Kidney (tissue), 14 donors: ENCODE results near the gene OR51I2. TPM values are rescaled to one million over a fixed set of nuclear protein-coding genes. Genes with fewer than 3 reads are reported as not detected.

Experiments
- DNase-seq, 5 donors: peaks; one replicate each; pipeline ENCODE4 v3.0.0-alpha.2; 2013 to 2020
- FAIRE-seq: peaks from 2 replicates; lab custom pipeline; 2012; peaks lifted over from hg19 to GRCh38; lab: Jason Lieb, UNC
- H3K27ac ChIP-seq, 2 donors: one replicate each; pipeline ENCODE4 v1.7.0; 2013; ENCODE audit warnings: low read depth in 2 of 2, low read length in 2 of 2, inconsistent platforms in 1 of 2
- H3K27me3 ChIP-seq: one replicate; pipeline ENCODE4 v1.7.1; 2013; ENCODE audit warnings: low read length, inconsistent platforms; ENCODE audit not compliant: control insufficient read depth, insufficient read depth
- H3K36me3 ChIP-seq, 3 donors: one replicate each; pipeline versions ENCODE4 v1.7.0 to v1.7.1; 2013; ENCODE audit warnings: low read length in 3 of 3, control low read depth in 1 of 3, inconsistent platforms in 1 of 3; ENCODE audit not compliant: insufficient read depth in 3 of 3, control insufficient read depth in 2 of 3
- H3K4me1 ChIP-seq, 3 donors: one replicate each; pipeline versions ENCODE4 v1.7.0 to v1.7.1; 2013; ENCODE audit warnings: low read length in 3 of 3, inconsistent platforms in 1 of 3, low read depth in 1 of 3; ENCODE audit not compliant: control insufficient read depth in 2 of 3, insufficient read depth in 2 of 3
- H3K4me3 ChIP-seq, 3 donors: one replicate each; pipeline versions ENCODE4 v1.7.0 to v1.8.1; 2013; ENCODE audit warnings: low read length in 3 of 3, control low read depth in 1 of 3, inconsistent platforms in 1 of 3
- H3K9ac ChIP-seq, 3 donors: one replicate each; pipeline versions ENCODE4 v1.7.0 to v1.7.1; 2013; ENCODE audit warnings: low read length in 3 of 3, control low read depth in 1 of 3, inconsistent platforms in 1 of 3
- H3K9me3 ChIP-seq, 3 donors: one replicate each; pipeline versions ENCODE4 v1.7.0 to v1.7.1; 2013; ENCODE audit warnings: low read length in 3 of 3, control low read depth in 1 of 3, inconsistent platforms in 1 of 3; ENCODE audit not compliant: control insufficient read depth in 2 of 3, insufficient read depth in 1 of 3
- CTCF ChIP-seq: IDR thresholded peaks from 3 replicates; pipeline ENCODE4 v1.5.1; 2012; ENCODE audit warnings: mild to moderate bottlenecking, moderate library complexity, borderline replicate concordance; ENCODE audit not compliant: insufficient read depth; ENCODE audit errors: extremely low read depth
- intact Hi-C: fragments of 100-400 bp; cut with DNase I; formaldehyde crosslinking; loops from one replicate; pipeline ENCODE4 v1.11.1; 2022
- polyA plus RNA-seq: library from polyadenylated mRNA; stranded (reverse); fragments of 350-450 nt; fragmentation: Illumina TruSeq; extraction: RNeasy Lipid Tissue Mini Kit (QIAGEN cat#74804); gene quantifications from one replicate; pipeline ENCODE4 v1.2.3, GENCODE V29; 2014; ENCODE audit warnings: low read depth, low replicate concordance; ENCODE audit not compliant: insufficient read depth
- total RNA-seq: library from RNA; stranded (reverse); fragmentation: NEBNext Ultra II Directional; extraction: Animal tissue kit (Norgen Biotek cat#: 25700); gene quantifications from one replicate; pipeline ENCODE4 v1.2.1, GENCODE V29; 2021
- donor health status: control.
- donor health status: control.
- donor health status: control.
- donor health status: control.
- donor health status: control.
- donor health status: DM: yes; HTN: yes; CAD: no.
- donor health status: Normal renal cell carcinoma (clear cell type).

Gene OR51I2
- total and polyA plus RNA-seq, 2 donors from 2014 or later = not detected

GRCh38 chr11:5421811-5422210, 27.3 kb upstream of the OR51I2 start, which contains the start of gene OR51Q1:
Gene OR51Q1, plus strand, starts transcription at chr11:5422111. Its CDS starts 90 bp downstream, at chr11:5422201.
- intact Hi-C loops = no loop called here
- TF ChIP-seq CTCF = no peak
- H3K36me3 ChIP-seq = no peaks in the 10 kb centered on the region
- H3K27ac ChIP-seq = no peak within 1 kb of the TSS
- no peak within 1 kb of the TSS for H3K9ac ChIP-seq
- H3K4me3 ChIP-seq = no peak within 1 kb of the TSS
- DNase-seq = no peak
- no peaks in the 10 kb centered on the region for H3K27me3 ChIP-seq
- no peaks in the 10 kb centered on the region for H3K9me3 ChIP-seq
- FAIRE-seq = no peak
- H3K4me1 ChIP-seq = no peaks in the 10 kb centered on the region

- Histone ChIP-seq H3K4me1 (no peaks in the 10 kb centered on the region), H3K27me3 (no peaks in the 10 kb centered on the region), H3K27ac (no peak overlapping the region), H3K9ac (no peak overlapping the region), H3K4me3 (no peak overlapping the region), H3K9me3 (no peaks in the 10 kb centered on the region), H3K36me3 (no peaks in the 10 kb centered on the region)
- intact Hi-C loops = no loop called here
- TF ChIP-seq CTCF = no peak
- no peak for FAIRE-seq
- DNase-seq = no peak
Observed at GRCh38 chr11:5423131-5423530, 26.0 kb upstream of the OR51I2 start.

DNA sequence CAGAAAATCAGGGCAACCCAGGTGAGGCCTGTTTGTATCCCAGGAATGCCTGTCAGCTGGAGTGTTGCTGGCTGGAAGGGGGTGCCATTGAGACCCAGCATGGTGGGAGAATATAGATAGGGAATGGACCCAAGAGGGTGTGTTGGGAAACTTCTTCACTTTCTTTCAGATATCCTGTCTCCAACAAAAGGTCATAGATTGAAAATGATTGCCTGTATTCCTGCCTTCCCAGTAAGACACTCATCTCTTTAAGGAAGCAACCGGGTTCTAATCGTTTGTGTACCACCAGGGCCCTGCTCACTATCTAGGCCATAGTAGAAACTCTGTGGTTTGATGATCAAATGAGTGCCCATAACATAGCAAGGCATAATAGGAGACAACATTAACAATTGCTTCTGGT, 7.7 kb upstream of the OR51I2 start, which contains the start of gene OR51I1:
Gene OR51I1 (minus strand): TSS at position 101 of the 400 bp plus-strand sequence. CDS start 0 bp downstream, at position 101.
- FAIRE-seq (no peak), DNase-seq (no peak)
- H3K9me3 ChIP-seq = no peaks in the 10 kb centered on the region
- TF ChIP-seq CTCF = no peak
- no peak within 1 kb of the TSS for H3K4me3 ChIP-seq
- H3K36me3 ChIP-seq = no peaks in the 10 kb centered on the region
- no peak within 1 kb of the TSS for H3K27ac ChIP-seq
- no peak within 1 kb of the TSS for H3K9ac ChIP-seq
- H3K4me1 ChIP-seq = no peaks in the 10 kb centered on the region
- no peaks in the 10 kb centered on the region for H3K27me3 ChIP-seq
- intact Hi-C loops = no loop called here
